PC-9 (cell line): ENCODE data around the gene ENKUR.

Experiments
- CTCF ChIP-seq: fragments of 200-600 bp; sonication (generic); conservative IDR thresholded peaks from 2 replicates; pipeline ENCODE4 v1.6.1; 2017; ENCODE audit warnings: mixed run types, antibody characterized with exemption, mild to moderate bottlenecking, moderate library complexity
- EZH2 ChIP-seq: fragments of 200-600 bp; sonication (generic); IDR thresholded peaks from 2 replicates; pipeline ENCODE4 v1.8.0; 2017; ENCODE audit warnings: antibody characterized with exemption, low read depth

DNA sequence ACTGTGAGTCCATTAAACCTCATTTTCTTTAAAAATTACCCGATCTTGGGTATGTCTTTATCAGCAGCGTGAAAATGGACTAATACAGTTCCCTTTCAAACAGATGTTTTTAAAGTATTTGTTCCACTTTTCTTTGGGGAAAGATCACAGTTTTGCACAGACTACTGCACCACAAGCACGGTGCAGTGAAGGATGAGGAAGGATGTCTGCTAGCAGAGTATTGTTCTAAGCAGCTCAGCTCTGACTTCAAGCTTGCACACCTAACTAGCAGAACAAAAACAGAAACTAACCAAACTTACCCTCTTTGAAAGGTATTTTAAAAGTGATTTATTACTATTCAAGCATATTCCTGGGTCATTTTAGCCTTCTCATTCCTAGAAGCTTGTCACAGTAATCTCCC, 20.4 kb upstream of the ENKUR start:
- TF ChIP-seq CTCF (no peak), EZH2 (no peak)
